Panc1 (cell line): ENCODE measurements around the gene PDE6B. TPM values are rescaled to one million over a fixed set of nuclear protein-coding genes. Genes with fewer than 3 reads are reported as not detected.

ENCODE experiments used
- ATAC-seq: fragments of 200-7000 bp; cut with Tn5 transposase; 2 replicates; pipeline ENCODE4 v1.9.1; 2020; ENCODE audit warnings: mild to moderate bottlenecking, moderate library complexity
- BruUV-seq: library from RNA; stranded (reverse); fragments of 400-500 nt; replicated peaks from 2 replicates; lab custom pipeline; 2021; lab: Mats Ljungman, UMichigan
- CTCF ChIA-PET: fragments of 300-600 bp; sonication (Branson Sonifier 250); formaldehyde crosslinking; loops from one replicate; lab custom pipeline; 2022; ENCODE audit warnings: antibody characterized with exemption; lab: Charles Lee
- POLR2A ChIA-PET: fragments of 300-600 bp; sonication (Branson Sonifier 250); formaldehyde crosslinking; loops from one replicate; lab custom pipeline; 2022; ENCODE audit warnings: antibody characterized with exemption; lab: Charles Lee
- DNase-seq: peaks from one replicate; pipeline ENCODE4 v3.0.0-alpha.2; 2010; ENCODE audit warnings: low read depth, low spot score
- H3K27ac ChIP-seq: 2 replicates; pipeline ENCODE4 v1.5.1; 2011; ENCODE audit warnings: mild to moderate bottlenecking, low read length, inconsistent platforms
- H3K27me3 ChIP-seq: fragments of 200-500 bp; sonication (Bioruptor generic); 2 replicates; pipeline ENCODE4 v1.6.0; 2014; ENCODE audit warnings: low read length, inconsistent platforms; ENCODE audit not compliant: control insufficient read depth, insufficient read depth
- H3K36me3 ChIP-seq: fragments of 200-500 bp; sonication (Bioruptor generic); 2 replicates; pipeline ENCODE4 v1.5.1; 2014; ENCODE audit warnings: inconsistent platforms, mild to moderate bottlenecking, low read length, moderate library complexity; ENCODE audit not compliant: control insufficient read depth, insufficient read depth
- H3K4me1 ChIP-seq: 2 replicates; pipeline ENCODE4 v1.5.1; 2011; ENCODE audit warnings: inconsistent platforms, mild to moderate bottlenecking, low read length, moderate library complexity; ENCODE audit not compliant: control insufficient read depth, insufficient read depth
- H3K4me3 ChIP-seq, 2 experiments: 2 replicates each; pipeline ENCODE4 v1.5.1; 2011 to 2012; ENCODE audit warnings: low read depth in 2 of 2, low read length in 2 of 2, mild to moderate bottlenecking in 2 of 2, inconsistent platforms in 1 of 2, moderate library complexity in 1 of 2
- H3K9me3 ChIP-seq: fragments of 200-500 bp; sonication (Bioruptor generic); 2 replicates; pipeline ENCODE4 v1.5.1; 2014; ENCODE audit warnings: low read depth, mild to moderate bottlenecking, inconsistent platforms, low read length, moderate library complexity; ENCODE audit not compliant: control insufficient read depth, insufficient read depth
- POLR2AphosphoS5 ChIP-seq: IDR thresholded peaks from 2 replicates; pipeline ENCODE4 v1.6.1; 2012; ENCODE audit warnings: mild to moderate bottlenecking, low read depth, low read length, moderate library complexity
- REST ChIP-seq, 2 experiments: IDR thresholded peaks; 2 replicates each; pipeline ENCODE4 v1.6.1; 2011 to 2012; ENCODE audit warnings: low read depth in 2 of 2, control low read depth in 1 of 2, low read length in 1 of 2, mild to moderate bottlenecking in 1 of 2, moderate library complexity in 1 of 2; ENCODE audit not compliant: insufficient read depth in 1 of 2
- SIN3A ChIP-seq: IDR thresholded peaks from 2 replicates; pipeline ENCODE4 v1.6.1; 2012; ENCODE audit warnings: low read depth, mild to moderate bottlenecking, low read length, moderate library complexity, borderline replicate concordance; ENCODE audit not compliant: insufficient read depth
- TCF7L2 ChIP-seq: IDR thresholded peaks from 2 replicates; pipeline ENCODE4 v1.6.1; 2011; ENCODE audit warnings: mild to moderate bottlenecking, low read depth, low read length, inconsistent platforms
- in situ Hi-C: cut with HindIII; loops from 2 replicates; pipeline ENCODE4 v1.10.0; 2016; ENCODE audit warnings: low sequenced_read_pairs, low pct_unique_long_range_greater_than_20kb
- intact Hi-C: fragments of 100-400 bp; cut with micrococcal nuclease; formaldehyde crosslinking; loops from one replicate; pipeline ENCODE4 v1.10.0; 2022; ENCODE audit not compliant: unreplicated experiment
- total RNA-seq: library from RNA; stranded (reverse); gene quantifications from one replicate; pipeline ENCODE4 v1.2.1, GENCODE V29; 2021; ENCODE audit not compliant: unreplicated experiment
- TF ChIP-seq, protein P1 (sequence below): fragments of 450-650 bp; IDR thresholded peaks from 2 replicates; pipeline ENCODE4 v1.5.1; 2017; ENCODE audit warnings: mild to moderate bottlenecking

PDE6B gene
- total RNA-seq, 1 experiment from 2014 or later, result 6.5 TPM

DNA sequence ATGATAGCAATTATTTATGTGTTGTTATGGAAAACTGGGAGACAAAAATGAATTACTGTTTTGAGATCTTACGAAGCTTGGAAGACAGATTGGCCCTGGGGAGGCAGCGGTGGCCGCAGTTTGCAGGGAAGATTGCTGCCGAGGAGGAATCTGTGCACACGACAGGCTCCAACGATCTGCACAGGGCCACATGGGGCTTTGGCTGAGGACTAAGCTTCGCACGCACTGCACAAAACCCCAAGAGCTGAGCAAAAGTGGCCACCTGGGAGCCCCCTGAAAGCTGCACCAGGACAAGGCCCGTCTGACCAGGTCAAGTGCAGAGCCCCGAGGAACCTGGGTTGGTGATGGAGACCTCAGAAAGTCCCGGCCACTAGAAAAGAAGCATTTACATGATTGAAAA lies 5.2 kb upstream of the PDE6B start:
- POLR2A ChIA-PET, result no interaction called here
- H3K36me3 ChIP-seq, result no peaks in the 10 kb centered on the region
- H3K27ac ChIP-seq, result no peak overlapping the region
- BruUV-seq, result no TSS peak
- in situ Hi-C loops, result no loop called here
- DNase-seq (no peak), ATAC-seq (no peak)
- no peaks in the 10 kb centered on the region; the same call in 1 of the 2 replicates for H3K27me3 ChIP-seq
- intact Hi-C loops, result no loop called here
- H3K9me3 ChIP-seq, result no peaks in the 10 kb centered on the region
- no peaks in the 10 kb centered on the region for H3K4me1 ChIP-seq
- TF ChIP-seq REST (IDR thresholded peaks at IDR 0.05; ENCODE audit: insufficient read depth in 1 of 2, low read depth in 2 of 2, low read length in 1 of 2) (no peak), SIN3A (no peak), POLR2AphosphoS5 (no peak), TCF7L2 (no peak)
- TF ChIP-seq, protein P1, sequence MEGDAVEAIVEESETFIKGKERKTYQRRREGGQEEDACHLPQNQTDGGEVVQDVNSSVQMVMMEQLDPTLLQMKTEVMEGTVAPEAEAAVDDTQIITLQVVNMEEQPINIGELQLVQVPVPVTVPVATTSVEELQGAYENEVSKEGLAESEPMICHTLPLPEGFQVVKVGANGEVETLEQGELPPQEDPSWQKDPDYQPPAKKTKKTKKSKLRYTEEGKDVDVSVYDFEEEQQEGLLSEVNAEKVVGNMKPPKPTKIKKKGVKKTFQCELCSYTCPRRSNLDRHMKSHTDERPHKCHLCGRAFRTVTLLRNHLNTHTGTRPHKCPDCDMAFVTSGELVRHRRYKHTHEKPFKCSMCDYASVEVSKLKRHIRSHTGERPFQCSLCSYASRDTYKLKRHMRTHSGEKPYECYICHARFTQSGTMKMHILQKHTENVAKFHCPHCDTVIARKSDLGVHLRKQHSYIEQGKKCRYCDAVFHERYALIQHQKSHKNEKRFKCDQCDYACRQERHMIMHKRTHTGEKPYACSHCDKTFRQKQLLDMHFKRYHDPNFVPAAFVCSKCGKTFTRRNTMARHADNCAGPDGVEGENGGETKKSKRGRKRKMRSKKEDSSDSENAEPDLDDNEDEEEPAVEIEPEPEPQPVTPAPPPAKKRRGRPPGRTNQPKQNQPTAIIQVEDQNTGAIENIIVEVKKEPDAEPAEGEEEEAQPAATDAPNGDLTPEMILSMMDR, result no peak
- H3K4me3 ChIP-seq, result no peak overlapping the region
- CTCF ChIA-PET, result no interaction called here

DNA sequence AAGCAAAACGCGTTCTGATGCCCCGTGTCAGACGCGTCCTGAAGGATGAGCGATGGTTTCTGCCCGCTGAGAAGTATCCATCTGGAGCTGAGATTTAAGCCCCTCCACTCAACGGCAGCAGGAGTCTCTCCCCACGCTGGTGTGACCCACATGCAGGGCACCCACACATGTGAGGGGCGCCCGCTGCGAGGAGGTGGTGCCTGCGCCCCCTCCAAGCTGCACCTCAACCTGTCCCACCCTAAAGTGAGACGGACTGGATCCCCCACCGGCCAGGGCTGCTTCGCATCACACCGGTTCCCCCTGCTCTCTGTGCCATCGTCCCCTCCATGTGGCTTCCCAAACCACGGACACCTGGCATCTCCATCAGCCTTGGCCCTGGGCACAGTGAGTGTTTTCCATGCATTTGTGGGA lies 4.5 kb upstream of the PDE6B start:
- CTCF ChIA-PET, result no interaction called here
- Histone ChIP-seq H3K4me3 (no peak overlapping the region), H3K4me1 (no peaks in the 10 kb centered on the region), H3K36me3 (no peaks in the 10 kb centered on the region), H3K27ac (no peak overlapping the region), H3K27me3 (no peaks in the 10 kb centered on the region; the same call in 1 of the 2 replicates), H3K9me3 (no peaks in the 10 kb centered on the region)
- in situ Hi-C loops (no loop called here), intact Hi-C loops (no loop called here)
- POLR2A ChIA-PET, result no interaction called here
- ATAC-seq (no peak), DNase-seq (no peak)
- TF ChIP-seq, protein P1, result no peak
- TF ChIP-seq SIN3A, result no peak
- TF ChIP-seq TCF7L2, result no peak
- TF ChIP-seq POLR2AphosphoS5, result no peak
- TF ChIP-seq REST (IDR thresholded peaks at IDR 0.05; ENCODE audit: insufficient read depth in 1 of 2, low read depth in 2 of 2, low read length in 1 of 2), result no peak
- no TSS peak for BruUV-seq
